Panc1 (cell line): ENCODE data around the gene B3GLCT. TPM values are rescaled to one million over a fixed set of nuclear protein-coding genes. Genes with fewer than 3 reads are reported as not detected.

Experiments
- ATAC-seq: fragments of 200-7000 bp; cut with Tn5 transposase; 2 replicates; pipeline ENCODE4 v1.9.1; 2020; ENCODE audit warnings: mild to moderate bottlenecking, moderate library complexity
- BruUV-seq: library from RNA; stranded (reverse); fragments of 400-500 nt; replicated peaks from 2 replicates; lab custom pipeline; 2021; lab: Mats Ljungman, UMichigan
- CTCF ChIA-PET: fragments of 300-600 bp; sonication (Branson Sonifier 250); formaldehyde crosslinking; loops from one replicate; lab custom pipeline; 2022; ENCODE audit warnings: antibody characterized with exemption; lab: Charles Lee
- POLR2A ChIA-PET: fragments of 300-600 bp; sonication (Branson Sonifier 250); formaldehyde crosslinking; loops from one replicate; lab custom pipeline; 2022; ENCODE audit warnings: antibody characterized with exemption; lab: Charles Lee
- DNase-seq: peaks from one replicate; pipeline ENCODE4 v3.0.0-alpha.2; 2010; ENCODE audit warnings: low read depth, low spot score
- H3K27ac ChIP-seq: 2 replicates; pipeline ENCODE4 v1.5.1; 2011; ENCODE audit warnings: mild to moderate bottlenecking, low read length, inconsistent platforms
- H3K27me3 ChIP-seq: fragments of 200-500 bp; sonication (Bioruptor generic); 2 replicates; pipeline ENCODE4 v1.6.0; 2014; ENCODE audit warnings: low read length, inconsistent platforms; ENCODE audit not compliant: control insufficient read depth, insufficient read depth
- H3K36me3 ChIP-seq: fragments of 200-500 bp; sonication (Bioruptor generic); 2 replicates; pipeline ENCODE4 v1.5.1; 2014; ENCODE audit warnings: inconsistent platforms, mild to moderate bottlenecking, low read length, moderate library complexity; ENCODE audit not compliant: control insufficient read depth, insufficient read depth
- H3K4me1 ChIP-seq: 2 replicates; pipeline ENCODE4 v1.5.1; 2011; ENCODE audit warnings: inconsistent platforms, mild to moderate bottlenecking, low read length, moderate library complexity; ENCODE audit not compliant: control insufficient read depth, insufficient read depth
- H3K4me3 ChIP-seq, 2 experiments: 2 replicates each; pipeline ENCODE4 v1.5.1; 2011 to 2012; ENCODE audit warnings: low read depth in 2 of 2, low read length in 2 of 2, mild to moderate bottlenecking in 2 of 2, inconsistent platforms in 1 of 2, moderate library complexity in 1 of 2
- H3K9me3 ChIP-seq: fragments of 200-500 bp; sonication (Bioruptor generic); 2 replicates; pipeline ENCODE4 v1.5.1; 2014; ENCODE audit warnings: low read depth, mild to moderate bottlenecking, inconsistent platforms, low read length, moderate library complexity; ENCODE audit not compliant: control insufficient read depth, insufficient read depth
- CTCF ChIP-seq: fragments of 450-650 bp; IDR thresholded peaks from 2 replicates; pipeline ENCODE4 v1.5.1; 2017; ENCODE audit warnings: mild to moderate bottlenecking
- POLR2AphosphoS5 ChIP-seq: IDR thresholded peaks from 2 replicates; pipeline ENCODE4 v1.6.1; 2012; ENCODE audit warnings: mild to moderate bottlenecking, low read depth, low read length, moderate library complexity
- REST ChIP-seq, 2 experiments: IDR thresholded peaks; 2 replicates each; pipeline ENCODE4 v1.6.1; 2011 to 2012; ENCODE audit warnings: low read depth in 2 of 2, control low read depth in 1 of 2, low read length in 1 of 2, mild to moderate bottlenecking in 1 of 2, moderate library complexity in 1 of 2; ENCODE audit not compliant: insufficient read depth in 1 of 2
- SIN3A ChIP-seq: IDR thresholded peaks from 2 replicates; pipeline ENCODE4 v1.6.1; 2012; ENCODE audit warnings: low read depth, mild to moderate bottlenecking, low read length, moderate library complexity, borderline replicate concordance; ENCODE audit not compliant: insufficient read depth
- TCF7L2 ChIP-seq: IDR thresholded peaks from 2 replicates; pipeline ENCODE4 v1.6.1; 2011; ENCODE audit warnings: mild to moderate bottlenecking, low read depth, low read length, inconsistent platforms
- in situ Hi-C: cut with HindIII; loops from 2 replicates; pipeline ENCODE4 v1.10.0; 2016; ENCODE audit warnings: low sequenced_read_pairs, low pct_unique_long_range_greater_than_20kb
- intact Hi-C: fragments of 100-400 bp; cut with micrococcal nuclease; formaldehyde crosslinking; loops from one replicate; pipeline ENCODE4 v1.10.0; 2022; ENCODE audit not compliant: unreplicated experiment
- total RNA-seq: library from RNA; stranded (reverse); gene quantifications from one replicate; pipeline ENCODE4 v1.2.1, GENCODE V29; 2021; ENCODE audit not compliant: unreplicated experiment

The B3GLCT gene
- total RNA-seq, 1 experiment from 2014 or later: 16.5 TPM

- Histone ChIP-seq H3K4me1 (peaks cover 15% of the 10 kb centered on the region), H3K4me3 (no peak overlapping the region), H3K27me3 (no peaks in the 10 kb centered on the region), H3K9me3 (no peaks in the 10 kb centered on the region), H3K27ac (no peak overlapping the region), H3K36me3 (no peaks in the 10 kb centered on the region)
- in situ Hi-C loops (no loop called here), intact Hi-C loops (no loop called here)
- no TSS peak for BruUV-seq
- TF ChIP-seq CTCF: no peak
- TF ChIP-seq POLR2AphosphoS5: no peak
- TF ChIP-seq SIN3A: no peak
- no peak for TF ChIP-seq TCF7L2
- no peak for TF ChIP-seq REST (IDR thresholded peaks at IDR 0.05; ENCODE audit: insufficient read depth in 1 of 2, low read depth in 2 of 2, low read length in 1 of 2)
- no peak for ATAC-seq
- ChIA-PET CTCF (no interaction called here), POLR2A (no interaction called here)
- no peak for DNase-seq
These were observed 10.1 kb downstream of the B3GLCT start for GRCh38 chr13:31209841-31210210.

- DNase-seq: no peak
- intact Hi-C loops (no loop called here), in situ Hi-C loops (no loop called here)
- TF ChIP-seq REST (IDR thresholded peaks at IDR 0.05; ENCODE audit: insufficient read depth in 1 of 2, low read depth in 2 of 2, low read length in 1 of 2) (no peak), POLR2AphosphoS5 (no peak), TCF7L2 (no peak), SIN3A (no peak), CTCF (no peak)
- H3K4me1 ChIP-seq: peaks cover 8% of the 10 kb centered on the region
- CTCF ChIA-PET: no interaction called here
- H3K36me3 ChIP-seq: no peaks in the 10 kb centered on the region
- H3K27ac ChIP-seq: no peak overlapping the region
- BruUV-seq: no TSS peak
- POLR2A ChIA-PET: interaction anchor here (0.6 kb wide), 1 partner anchor 9 kb away, joined by 3 read pairs; no protein-coding TSS in a partner anchor
- ATAC-seq: no peak
- no peak overlapping the region for H3K4me3 ChIP-seq
- no peaks in the 10 kb centered on the region for H3K9me3 ChIP-seq
- no peaks in the 10 kb centered on the region for H3K27me3 ChIP-seq
These were observed 14.0 kb downstream of the B3GLCT start for GRCh38 chr13:31213651-31214289.
